ENCODE data around the gene LRRC71. TPM values are rescaled to one million over a fixed set of nuclear protein-coding genes. Genes with fewer than 3 reads are reported as not detected.

Gene LRRC71
- total RNA-seq, 4 donors from 2014 or later, result 0.60 to 0.78 (median 0.66) TPM; not detected in 1

GRCh38 chr1:156935505-156936128, 15.2 kb downstream of the LRRC71 start:
- Histone ChIP-seq H3K4me1 (peaks cover 0 to 18% (median 4%) of the 10 kb centered on the region in 4 donors), H3K4me3 (no peak overlapping the region), H3K9me3 (no peaks in the 10 kb centered on the region), H3K36me3 (peaks cover 0 to 69% (median 0%) of the 10 kb centered on the region in 3 donors), H3K27ac (no peak overlapping the region), H3K27me3 (no peaks in the 10 kb centered on the region)
- TF ChIP-seq EP300 (IDR thresholded peaks at IDR 0.05) (no peak), CTCF (IDR thresholded peaks at IDR 0.05) (no peak), POLR2A (IDR thresholded peaks at IDR 0.05) (no peak)
- 76 to 85% methylated on average over 14 to 17 of the region's 17 CpGs for WGBS, 2 donors
- no peak for DNase-seq (ENCODE audit: low spot score in 2 of 2)

- no peaks in the 10 kb centered on the region for H3K9me3 ChIP-seq
- no peak overlapping the region for H3K4me3 ChIP-seq
- no peak for DNase-seq (ENCODE audit: low spot score in 2 of 2)
- TF ChIP-seq EP300 (IDR thresholded peaks at IDR 0.05) (no peak), POLR2A (IDR thresholded peaks at IDR 0.05) (no peak), CTCF (IDR thresholded peaks at IDR 0.05) (no peak)
- H3K27ac ChIP-seq, result no peak overlapping the region
- H3K36me3 ChIP-seq, result peaks cover 0 to 75% (median 0%) of the 10 kb centered on the region in 3 donors
- 81 to 94% methylated on average over 5 of the region's 5 CpGs for WGBS, 2 donors
- no peaks in the 10 kb centered on the region for H3K27me3 ChIP-seq
- H3K4me1 ChIP-seq, result peaks cover 0 to 14% (median 2%) of the 10 kb centered on the region in 4 donors
These were observed 15.8 kb downstream of the LRRC71 start for GRCh38 chr1:156936191-156936590.

GRCh38 chr1:156936721-156937220, 16.3 kb downstream of the LRRC71 start:
- WGBS, 2 donors, result 70 to 75% methylated on average over 8 to 10 of the region's 10 CpGs
- H3K27ac ChIP-seq, result no peak overlapping the region

GRCh38 chr1:156937883-156938282, 17.5 kb downstream of the LRRC71 start:
- Histone ChIP-seq H3K27me3 (no peaks in the 10 kb centered on the region), H3K9me3 (no peaks in the 10 kb centered on the region), H3K27ac (no peak overlapping the region), H3K4me1 (no peaks in the 10 kb centered on the region), H3K4me3 (no peak overlapping the region), H3K36me3 (peaks cover 0 to 92% (median 6%) of the 10 kb centered on the region in 3 donors)
- no peak for DNase-seq (ENCODE audit: low spot score in 2 of 2)
- WGBS, 2 donors, result 81 to 82% methylated on average over 5 to 8 of the region's 8 CpGs
- TF ChIP-seq CTCF (IDR thresholded peaks at IDR 0.05) (no peak), POLR2A (IDR thresholded peaks at IDR 0.05) (no peak), EP300 (IDR thresholded peaks at IDR 0.05) (no peak)

More at GRCh38 chr1:156936721-156937220, 16.3 kb downstream of the LRRC71 start:
- Histone ChIP-seq H3K4me1 (peaks cover 0 to 8% (median 0%) of the 10 kb centered on the region in 4 donors), H3K9me3 (no peaks in the 10 kb centered on the region), H3K27me3 (no peaks in the 10 kb centered on the region), H3K36me3 (peaks cover 0 to 81% (median 0%) of the 10 kb centered on the region in 3 donors), H3K4me3 (no peak overlapping the region)
- DNase-seq (ENCODE audit: low spot score in 2 of 2), result no peak
- TF ChIP-seq CTCF (IDR thresholded peaks at IDR 0.05) (no peak), POLR2A (IDR thresholded peaks at IDR 0.05) (no peak), EP300 (IDR thresholded peaks at IDR 0.05) (no peak)

- 72 to 88% methylated on average over 7 of the region's 7 CpGs for WGBS, 2 donors
- DNase-seq (ENCODE audit: low spot score in 2 of 2), result no peak
These were observed 18.4 kb downstream of the LRRC71 start for GRCh38 chr1:156938813-156939212.

More at GRCh38 chr1:156938813-156939212, 18.4 kb downstream of the LRRC71 start:
- Histone ChIP-seq H3K4me1 (no peaks in the 10 kb centered on the region), H3K27me3 (no peaks in the 10 kb centered on the region), H3K27ac (no peak overlapping the region), H3K36me3 (peaks cover 0 to 99% (median 6%) of the 10 kb centered on the region in 3 donors), H3K9me3 (no peaks in the 10 kb centered on the region), H3K4me3 (no peak overlapping the region)
- TF ChIP-seq EP300 (IDR thresholded peaks at IDR 0.05) (no peak), CTCF (IDR thresholded peaks at IDR 0.05) (no peak), POLR2A (IDR thresholded peaks at IDR 0.05) (no peak)
